GM19455 (cell line): Measurements from ENCODE around the gene PRKCA.

ENCODE experiments used
- ATAC-seq: cut with Tn5 transposase; IDR thresholded peaks from one replicate; pipeline ENCODE4 v1.9.1; 2021; ENCODE audit not compliant: unreplicated experiment

Gene PRKCA

GRCh38 chr17:66507982-66508760 is 205.8 kb downstream of the PRKCA start:
- ATAC-seq, result no peak

- ATAC-seq, result no peak
These were observed 206.8 kb downstream of the PRKCA start for GRCh38 chr17:66508896-66509844.

GRCh38 chr17:66509926-66510325 is 207.5 kb downstream of the PRKCA start:
- no peak for ATAC-seq

- no peak for ATAC-seq
These were observed 208.7 kb downstream of the PRKCA start for GRCh38 chr17:66511135-66511534.

GRCh38 chr17:66514227-66514806 is 211.9 kb downstream of the PRKCA start:
- ATAC-seq, result no peak

- no peak for ATAC-seq
These were observed 213.6 kb downstream of the PRKCA start for GRCh38 chr17:66515974-66516373.

- ATAC-seq, result no peak
These were observed 215.1 kb downstream of the PRKCA start for GRCh38 chr17:66517336-66518009.

GRCh38 chr17:66518108-66518507 is 215.7 kb downstream of the PRKCA start:
- no peak for ATAC-seq

- ATAC-seq, result no peak
These were observed 216.3 kb downstream of the PRKCA start for GRCh38 chr17:66518677-66519076.

- no peak for ATAC-seq
These were observed 216.7 kb downstream of the PRKCA start for GRCh38 chr17:66519154-66519553.

GRCh38 chr17:66520999-66521398 is 218.6 kb downstream of the PRKCA start:
- ATAC-seq, result no peak

GRCh38 chr17:66522591-66523272 is 220.3 kb downstream of the PRKCA start:
- no peak for ATAC-seq

GRCh38 chr17:66523378-66524200 is 221.2 kb downstream of the PRKCA start:
- no peak for ATAC-seq

- no peak for ATAC-seq
These were observed 222.5 kb downstream of the PRKCA start for GRCh38 chr17:66524877-66525276.

- no peak for ATAC-seq
These were observed 222.9 kb downstream of the PRKCA start for GRCh38 chr17:66525338-66525737.

- ATAC-seq, result no peak
These were observed 224.4 kb downstream of the PRKCA start for GRCh38 chr17:66526827-66527226.

GRCh38 chr17:66527335-66527734 is 224.9 kb downstream of the PRKCA start:
- no peak for ATAC-seq

GRCh38 chr17:66531851-66532295 is 229.5 kb downstream of the PRKCA start:
- no peak for ATAC-seq

GRCh38 chr17:66533572-66533971 is 231.2 kb downstream of the PRKCA start:
- ATAC-seq, result no peak

GRCh38 chr17:66533986-66534385 is 231.6 kb downstream of the PRKCA start:
- no peak for ATAC-seq
